T47D (cell line): ENCODE results near the gene HSPA1A.

Experiments
- DNase-seq, 2 experiments: peaks; one replicate each; pipeline versions ENCODE4 v3.0.0 to v3.0.0-alpha.2; 2011 to 2012; ENCODE audit warnings: low read depth in 1 of 2, low spot score in 1 of 2
- JUND ChIP-seq: IDR thresholded peaks from 2 replicates; pipeline ENCODE4 v1.6.1; 2012; ENCODE audit warnings: low read depth
- in situ Hi-C: cut with HindIII; loops from 2 replicates; pipeline ENCODE4 v1.10.0; 2016; ENCODE audit warnings: low sequenced_read_pairs, low pct_unique_long_range_greater_than_20kb

Gene HSPA1A

DNA sequence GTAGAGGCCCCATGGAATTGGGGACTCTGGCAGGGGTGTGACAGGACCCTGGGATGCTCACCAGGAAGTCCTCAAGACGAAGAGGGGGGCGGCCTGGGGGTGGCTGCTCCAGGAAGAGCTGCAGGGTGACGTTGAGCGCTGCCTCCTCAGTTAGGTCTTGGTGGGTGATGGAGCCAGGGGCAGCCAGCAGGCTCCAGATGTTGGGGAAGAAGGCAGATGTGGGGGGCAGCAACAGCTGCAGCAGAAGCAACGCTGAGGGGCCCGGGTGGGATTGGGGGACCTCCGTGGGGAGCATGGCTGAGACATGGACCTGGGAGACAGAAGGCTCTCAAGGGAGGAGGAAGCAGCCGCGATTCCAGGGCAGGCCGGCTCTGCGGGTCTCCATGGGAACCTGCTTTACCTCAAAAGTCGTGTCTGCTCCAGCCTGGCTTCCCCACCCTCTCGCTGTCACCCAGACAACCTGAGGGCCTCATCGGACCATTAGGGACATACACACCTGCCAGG is 38.8 kb upstream of the HSPA1A start:
- DNase-seq, result no peak
- TF ChIP-seq JUND, result no peak
- in situ Hi-C loops, result no loop called here

DNA sequence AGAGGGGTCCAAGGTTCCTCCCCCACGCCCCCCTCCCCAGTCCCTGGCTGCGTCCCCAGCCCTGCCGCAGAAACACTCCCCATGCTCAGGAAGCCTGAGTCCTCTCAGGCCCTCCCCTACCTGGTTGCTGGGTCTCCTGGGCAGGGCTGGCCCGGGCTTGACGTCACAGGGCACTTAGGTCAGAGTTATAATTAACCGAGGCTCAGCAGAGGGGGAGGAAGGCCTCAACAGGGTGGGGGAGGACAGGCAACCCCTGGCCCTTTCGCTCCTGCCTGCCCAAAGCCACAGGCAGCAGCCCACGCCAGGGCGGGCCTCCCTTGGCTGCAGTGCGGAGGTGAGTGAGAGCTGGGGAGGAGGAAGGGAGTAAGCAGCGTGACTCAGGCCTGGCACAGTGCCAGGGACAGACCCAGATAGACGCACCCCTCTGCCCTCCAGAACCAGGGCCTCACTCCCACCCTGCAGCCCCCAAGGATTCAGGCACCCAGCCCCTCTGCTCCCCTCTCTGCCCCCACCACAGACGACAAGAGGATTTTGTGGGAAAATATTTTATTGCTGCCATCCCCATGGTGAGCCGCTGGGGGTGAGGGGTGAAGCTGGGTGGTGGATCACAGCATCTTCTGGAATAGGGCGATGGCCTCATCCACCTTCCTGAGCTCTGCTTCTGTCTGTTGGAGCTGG is 38.2 kb upstream of the HSPA1A start, which contains the start of gene VWA7:
VWA7 (minus strand) TSS at position 340 of the 678 bp plus-strand sequence. CDS start 549 bp downstream, outside the sequence.
- in situ Hi-C loops, result no loop called here
- DNase-seq, result peak in 1 of 2 experiments; percentile 44
- TF ChIP-seq JUND, result no peak

DNA sequence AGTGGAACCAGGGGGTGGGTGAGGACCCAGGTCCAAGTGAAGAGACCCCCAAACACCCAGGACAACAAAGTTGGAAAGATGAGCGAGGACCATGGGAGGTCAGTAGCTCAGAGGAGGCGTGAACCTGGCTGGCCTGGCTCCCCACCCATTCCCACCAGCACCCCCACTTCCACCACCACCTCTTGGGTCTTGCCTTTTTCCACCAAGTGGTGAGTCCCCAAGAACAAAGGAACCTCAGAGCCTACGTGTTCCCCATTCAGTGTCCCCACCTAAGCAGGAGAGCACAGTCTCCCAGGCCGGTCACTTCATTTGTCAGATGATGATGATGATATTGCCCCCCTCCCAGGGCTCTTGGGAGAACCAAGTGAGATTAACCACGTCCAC is 37.7 kb upstream of the HSPA1A start:
- no peak for TF ChIP-seq JUND
- in situ Hi-C loops, result no loop called here
- no peak for DNase-seq

DNA sequence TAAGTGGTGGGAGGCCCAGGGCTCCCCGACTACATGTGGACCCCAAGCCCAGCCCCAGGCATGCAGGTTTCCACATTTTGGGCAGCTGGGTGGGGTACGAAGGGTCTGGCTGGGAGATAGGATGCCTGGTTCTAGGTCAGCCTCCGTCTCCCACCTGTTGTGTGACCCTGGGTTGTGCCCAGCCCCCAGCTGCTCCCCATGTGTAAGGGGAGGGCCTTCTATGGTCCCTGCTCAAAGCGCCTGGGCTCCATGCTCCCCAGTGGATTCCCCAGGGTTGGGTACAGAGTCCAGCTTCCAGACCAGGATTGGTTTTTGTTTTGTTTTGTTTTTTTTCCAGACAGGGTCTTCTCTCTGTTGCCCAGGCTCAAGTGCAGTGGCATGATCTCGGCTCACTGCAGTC is 37.1 kb upstream of the HSPA1A start:
- TF ChIP-seq JUND, result no peak
- DNase-seq, result no peak
- in situ Hi-C loops, result no loop called here

DNA sequence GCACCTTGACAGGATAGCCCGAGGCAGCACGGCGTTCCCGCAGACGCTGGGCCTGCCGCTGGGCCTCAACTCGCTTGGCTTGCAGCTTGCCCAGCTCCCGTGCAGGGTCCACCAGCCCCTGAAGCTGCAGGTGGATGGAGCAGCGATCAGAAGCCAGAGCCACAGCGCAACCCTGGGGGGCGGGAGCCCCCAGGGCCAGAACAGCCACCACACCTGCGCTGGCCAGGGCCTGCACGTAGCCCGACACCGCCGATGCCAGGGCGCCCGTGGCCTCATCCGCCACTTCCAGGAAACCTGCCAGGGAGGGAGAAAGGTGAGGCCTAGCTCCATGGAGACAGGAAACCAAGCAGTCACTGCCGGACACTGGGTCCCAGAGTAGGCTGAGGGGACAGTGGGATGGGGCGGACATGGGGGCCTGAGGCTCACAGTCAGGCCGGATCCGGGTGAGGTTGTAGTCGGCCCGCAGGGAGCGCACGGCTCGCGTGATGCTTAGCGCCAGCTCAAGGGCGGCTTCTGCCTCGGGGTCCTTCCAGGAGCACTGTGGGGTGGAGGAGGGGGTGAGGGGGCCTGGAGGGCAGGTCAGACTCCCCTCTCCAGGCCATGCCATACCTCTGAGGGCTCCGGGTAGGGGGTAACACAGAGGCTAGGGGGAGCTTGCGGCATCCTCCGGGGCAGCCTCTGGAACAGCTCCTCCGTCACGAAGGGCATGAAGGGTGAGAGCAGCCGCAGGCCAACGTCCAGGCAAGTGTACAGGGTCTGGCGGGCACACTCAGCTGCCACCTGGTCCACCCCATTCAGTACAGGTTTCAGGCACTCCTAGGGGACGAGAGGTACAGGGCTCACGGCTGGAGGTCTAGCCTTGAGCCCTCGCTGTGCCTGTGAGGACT is 36.1 kb upstream of the HSPA1A start:
- TF ChIP-seq JUND, result no peak
- in situ Hi-C loops, result no loop called here
- DNase-seq, result no peak

DNA sequence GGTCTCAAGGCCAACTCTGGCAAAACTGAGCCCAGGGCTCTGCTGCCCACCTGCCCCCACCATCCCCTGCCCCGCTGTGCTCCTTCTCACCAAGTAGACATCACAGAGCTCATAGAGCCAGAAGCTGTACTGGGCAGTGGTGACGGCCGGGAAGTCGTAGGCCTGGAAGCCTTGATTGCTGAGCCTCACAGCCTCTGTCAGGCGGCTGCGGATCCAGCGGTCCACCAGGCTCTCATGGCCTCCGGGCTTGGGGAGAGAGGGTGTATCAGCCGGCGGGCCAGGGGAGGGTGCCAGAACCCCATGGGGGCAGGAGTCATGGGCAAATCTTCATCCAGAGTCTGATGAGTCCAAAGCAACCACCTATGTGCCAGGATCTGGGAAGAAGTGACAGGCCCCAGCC is 35.4 kb upstream of the HSPA1A start:
- in situ Hi-C loops, result no loop called here
- no peak for DNase-seq

DNA sequence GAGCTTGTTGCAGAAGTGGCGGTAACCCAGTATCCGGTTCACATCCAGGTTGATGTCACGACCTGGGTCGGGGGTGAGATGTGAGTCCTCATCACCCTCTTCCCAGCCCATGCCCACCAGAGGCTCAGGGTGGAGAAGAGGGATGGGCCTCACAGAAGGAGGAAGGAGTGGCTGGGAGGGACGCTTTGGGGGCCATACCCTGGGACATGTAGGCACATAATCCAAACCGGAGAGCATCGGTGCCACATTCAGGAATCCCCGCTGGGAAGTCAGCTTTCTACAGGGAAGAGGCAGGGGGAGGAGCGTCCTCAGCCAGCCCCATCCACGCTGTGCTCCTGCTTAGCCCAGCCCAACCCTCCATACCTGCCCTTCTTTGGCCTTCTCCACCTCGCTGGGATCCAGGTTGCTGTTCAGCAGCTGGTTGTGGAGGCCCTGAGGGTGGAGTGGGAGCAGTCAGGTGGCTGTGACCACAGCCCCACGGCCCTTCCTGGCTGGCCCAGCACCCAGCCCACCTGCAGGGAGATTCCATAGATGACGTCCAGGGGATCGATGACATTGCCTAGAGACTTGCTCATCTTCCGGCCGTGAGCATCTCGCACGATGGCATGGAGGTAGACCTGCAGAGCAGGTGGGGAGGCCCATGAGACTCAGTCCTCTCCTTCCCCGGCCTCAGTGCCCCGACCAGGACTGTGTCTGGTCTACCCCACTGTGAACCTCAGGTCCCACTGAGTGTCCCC is 34.7 kb upstream of the HSPA1A start:
- in situ Hi-C loops, result no loop called here

More for the DNA sequence above, 35.4 kb upstream of the HSPA1A start:
- TF ChIP-seq JUND, result no peak

DNA sequence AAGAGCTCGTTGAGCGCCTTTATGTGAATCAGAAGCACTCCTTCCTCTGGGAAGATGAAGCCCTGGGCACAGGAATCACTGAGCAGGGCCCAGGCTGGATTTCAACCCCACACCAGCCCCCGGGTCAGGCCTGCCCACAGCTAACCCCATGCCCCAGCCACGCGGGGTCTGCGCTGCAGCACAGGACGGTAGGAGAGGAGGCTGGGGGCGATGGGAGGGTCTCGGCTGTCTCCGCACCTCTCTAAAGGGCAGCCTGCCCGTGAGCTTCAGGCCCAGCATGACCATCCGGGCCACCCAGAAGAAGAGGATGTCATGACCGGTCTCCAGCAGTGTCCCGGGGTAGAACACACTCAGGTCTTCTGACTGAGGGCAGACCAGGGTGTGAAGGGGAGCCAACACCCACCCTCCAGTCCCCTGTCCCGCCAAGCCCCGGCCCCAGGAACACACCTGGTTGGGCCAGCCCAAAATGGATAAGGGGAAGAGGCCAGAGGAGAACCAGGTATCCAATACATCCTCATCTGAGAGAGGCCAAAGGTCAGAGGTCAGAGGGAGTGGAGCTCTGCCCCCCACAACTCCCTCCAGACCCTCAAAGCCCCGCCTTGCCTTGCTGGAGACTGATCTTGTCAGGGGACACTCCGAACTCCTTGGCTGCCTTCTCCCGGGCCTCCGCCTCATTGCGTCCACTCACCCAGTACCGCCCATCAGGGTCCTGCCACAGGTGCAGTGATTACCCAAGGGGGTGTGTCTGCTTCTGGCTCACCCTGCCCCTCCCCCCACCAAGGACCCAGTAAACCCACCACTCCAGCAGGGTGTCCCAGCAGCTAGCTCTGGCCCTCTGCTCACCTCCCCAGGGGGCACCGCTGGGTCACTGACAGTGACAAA is 33.9 kb upstream of the HSPA1A start:
- DNase-seq, result no peak
- in situ Hi-C loops, result no loop called here
- no peak for TF ChIP-seq JUND

More for the DNA sequence above, 34.7 kb upstream of the HSPA1A start:
- TF ChIP-seq JUND, result no peak
- DNase-seq, result no peak

DNA sequence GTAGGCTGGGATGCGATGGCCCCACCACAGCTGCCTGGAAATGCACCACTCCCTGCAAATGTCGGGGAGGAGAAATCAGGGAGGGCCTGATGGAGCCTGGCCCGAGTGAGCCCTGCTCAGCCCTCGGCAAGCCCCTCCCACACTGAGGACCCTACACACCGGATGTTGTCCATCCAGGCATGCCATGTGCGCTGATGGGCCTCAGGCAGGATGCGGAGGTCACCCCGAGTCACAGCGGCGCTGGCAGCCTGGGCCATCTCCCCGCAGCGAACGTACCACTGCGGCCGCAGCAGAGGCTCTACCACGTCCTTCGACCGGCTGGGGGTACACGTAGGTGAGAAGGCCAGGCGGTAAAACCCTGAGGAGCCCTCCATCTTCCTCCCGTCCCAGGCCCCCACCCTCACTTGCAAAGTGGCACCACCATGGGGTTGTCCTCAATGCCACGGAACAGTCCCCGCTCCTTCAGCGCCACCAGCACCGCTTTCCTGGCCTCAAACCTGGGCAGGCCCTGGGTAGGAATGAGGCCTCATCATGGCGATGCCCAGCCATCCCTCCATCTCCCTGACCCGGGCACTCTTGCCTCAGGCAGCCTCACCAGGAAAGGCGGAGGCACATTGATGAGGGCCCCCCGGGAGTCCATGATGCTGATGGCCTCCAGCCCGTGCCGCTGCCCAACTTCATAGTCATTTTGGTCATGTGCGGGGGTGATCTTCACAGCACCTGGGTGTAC is 33.1 kb upstream of the HSPA1A start:
- TF ChIP-seq JUND, result no peak
- no peak for DNase-seq
- in situ Hi-C loops, result no loop called here

DNA sequence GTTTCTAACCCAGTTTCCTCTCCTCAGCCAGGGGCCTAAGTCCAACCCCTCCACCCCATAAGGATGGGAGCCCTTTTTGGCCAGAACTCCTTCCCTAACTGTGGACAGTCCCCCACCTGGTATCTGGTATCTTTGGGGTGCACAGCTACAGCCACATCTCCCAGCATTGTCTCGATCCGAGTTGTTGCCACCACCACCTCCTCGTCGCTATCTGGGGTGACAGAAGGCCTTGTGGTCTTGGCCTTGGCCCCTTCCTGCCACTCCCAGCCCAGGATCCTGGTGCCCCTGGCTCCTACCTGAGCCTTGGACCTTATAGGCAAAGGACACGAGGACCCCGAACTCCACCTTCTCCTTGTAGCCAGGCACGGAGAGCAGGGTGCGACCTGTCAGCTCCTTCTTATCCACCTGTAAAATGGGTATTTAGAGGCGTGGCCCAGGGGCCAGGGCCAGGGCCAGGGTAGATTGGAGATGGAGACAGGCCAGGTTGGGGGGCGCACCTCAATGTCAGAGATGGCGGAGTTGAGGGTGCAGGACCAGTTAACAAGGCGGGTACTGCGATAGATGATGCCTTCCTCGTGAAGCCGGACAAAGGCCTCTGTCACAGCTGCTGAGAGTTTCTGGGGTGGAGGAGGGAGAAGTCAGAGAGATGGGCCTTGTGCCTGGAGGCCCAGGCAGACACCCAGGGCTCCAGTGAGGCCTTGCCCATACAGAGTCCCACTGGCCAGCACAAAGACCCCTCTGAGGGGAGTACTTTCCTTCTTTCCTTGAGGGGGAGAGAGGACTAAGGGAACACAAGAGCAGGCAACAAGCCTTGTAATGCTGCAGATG is 31.0 kb upstream of the HSPA1A start:
- DNase-seq, result no peak
- no peak for TF ChIP-seq JUND

More for the DNA sequence above, 31.0 kb upstream of the HSPA1A start:
- in situ Hi-C loops, result no loop called here
